ENCODE results near the gene SIGLEC7. TPM values are rescaled to one million over a fixed set of nuclear protein-coding genes. Genes with fewer than 3 reads are reported as not detected.

SIGLEC7 gene
- total RNA-seq, 2 experiments from 2014 or later = not detected

DNA sequence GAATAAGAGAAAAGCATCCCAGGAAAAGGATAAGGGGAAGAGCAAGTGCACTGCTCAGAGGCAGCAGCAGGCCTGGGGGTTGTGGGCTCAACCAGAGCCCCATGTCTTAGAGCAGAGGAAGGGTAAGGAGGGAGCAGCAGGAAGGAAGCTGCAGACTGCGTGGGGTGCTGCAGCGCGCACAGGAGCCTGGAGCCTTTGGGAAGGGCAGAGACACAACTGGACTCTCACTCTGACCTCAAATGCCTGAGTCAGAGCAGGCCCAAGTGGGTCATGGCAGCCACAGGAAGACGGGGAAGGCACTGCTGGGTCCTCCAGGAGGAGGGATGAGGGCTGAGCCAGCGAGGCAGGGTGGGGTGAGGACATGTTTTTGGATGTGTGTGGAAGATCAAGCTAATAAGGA, 31.6 kb downstream of the SIGLEC7 start:
- no peak overlapping the region for H3K27ac Mint-ChIP-seq
- ATAC-seq (no peak), DNase-seq (no peak)
- peaks cover 3% of the 10 kb centered on the region for H3K27me3 Mint-ChIP-seq
- no peaks in the 10 kb centered on the region for H3K9me3 Mint-ChIP-seq (ENCODE audit: low read depth)
- CTCF ChIA-PET = interaction anchor here (2.0 kb wide), 1 partner anchor 15 kb away, joined by 6 read pairs; no protein-coding TSS in a partner anchor
- no peaks in the 10 kb centered on the region for H3K36me3 Mint-ChIP-seq (ENCODE audit: low read depth)
- intact Hi-C loops (cut with DNase I, micrococcal nuclease) = no loop called here
- H3K4me1 Mint-ChIP-seq = peaks cover 2% of the 10 kb centered on the region
- POLR2A ChIA-PET = no interaction called here
- H3K4me3 Mint-ChIP-seq = no peak overlapping the region

DNA sequence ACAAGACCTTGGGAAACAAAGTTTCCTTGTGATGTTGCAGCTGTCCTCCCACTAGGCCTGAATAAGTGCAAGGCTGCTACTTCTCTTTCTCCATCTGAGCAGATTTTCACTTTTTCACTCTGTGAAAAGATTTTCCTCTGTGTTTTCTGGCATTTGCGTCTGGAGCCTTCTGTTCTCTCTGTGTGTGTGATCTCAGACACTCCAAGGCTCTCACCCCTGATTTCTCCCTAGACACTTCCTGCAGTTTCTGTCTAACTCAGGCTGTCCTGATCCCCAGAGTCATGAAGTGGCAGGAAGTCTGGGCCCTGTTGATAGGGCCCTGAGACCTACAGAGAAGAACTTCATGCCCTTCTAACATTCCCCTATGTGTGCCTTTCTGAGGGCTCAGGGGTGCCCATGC, 37.2 kb downstream of the SIGLEC7 start:
- Mint-ChIP-seq H3K27me3 (peaks cover 5% of the 10 kb centered on the region), H3K4me3 (no peak overlapping the region), H3K4me1 (no peaks in the 10 kb centered on the region), H3K27ac (no peak overlapping the region), H3K9me3 (ENCODE audit: low read depth) (no peaks in the 10 kb centered on the region), H3K36me3 (ENCODE audit: low read depth) (no peaks in the 10 kb centered on the region)
- DNase-seq = no peak
- ChIA-PET POLR2A (no interaction called here), CTCF (interaction anchor here (0.5 to 1.2 kb wide), 3 partner anchors 9 to 180 kb away, joined by 3 to 7 read pairs (median 3); no protein-coding TSS in a partner anchor)
- no peak for ATAC-seq
- intact Hi-C loops (cut with DNase I, micrococcal nuclease) = no loop called here

DNA sequence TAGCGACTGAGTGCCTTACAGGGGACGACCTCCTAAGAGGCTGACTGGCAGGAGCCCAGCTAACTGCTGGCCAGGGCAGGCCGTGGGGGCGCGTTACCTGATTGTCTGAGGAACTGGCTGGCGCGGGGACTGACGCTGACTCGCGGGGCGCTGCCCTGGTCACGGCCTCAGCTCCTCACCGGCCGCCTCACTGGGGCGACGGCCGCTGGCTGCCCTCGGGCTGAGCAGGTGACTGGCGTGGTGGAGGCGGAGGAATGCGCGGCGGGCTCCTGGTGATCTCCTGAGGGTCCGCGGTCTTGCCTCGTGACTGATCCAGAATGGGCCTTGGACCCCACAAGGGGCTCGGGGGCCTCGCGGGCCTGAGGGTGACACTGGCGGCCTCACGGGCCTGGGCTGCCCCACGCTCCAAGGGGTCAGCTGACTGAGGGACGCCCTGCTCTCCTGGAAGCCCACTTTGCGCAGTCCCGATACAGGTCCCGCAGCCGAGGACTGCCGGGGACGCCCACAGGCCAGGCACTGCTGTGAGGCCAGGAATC, 39.3 kb downstream of the SIGLEC7 start:
- Mint-ChIP-seq H3K27me3 (peaks cover 11% of the 10 kb centered on the region), H3K9me3 (ENCODE audit: low read depth) (no peaks in the 10 kb centered on the region), H3K4me3 (no peak overlapping the region), H3K27ac (no peak overlapping the region), H3K36me3 (ENCODE audit: low read depth) (no peaks in the 10 kb centered on the region), H3K4me1 (no peaks in the 10 kb centered on the region)
- CTCF ChIA-PET = no interaction called here
- no peak for ATAC-seq
- POLR2A ChIA-PET = no interaction called here
- DNase-seq = no peak
- intact Hi-C loops (cut with DNase I, micrococcal nuclease) = no loop called here

DNA sequence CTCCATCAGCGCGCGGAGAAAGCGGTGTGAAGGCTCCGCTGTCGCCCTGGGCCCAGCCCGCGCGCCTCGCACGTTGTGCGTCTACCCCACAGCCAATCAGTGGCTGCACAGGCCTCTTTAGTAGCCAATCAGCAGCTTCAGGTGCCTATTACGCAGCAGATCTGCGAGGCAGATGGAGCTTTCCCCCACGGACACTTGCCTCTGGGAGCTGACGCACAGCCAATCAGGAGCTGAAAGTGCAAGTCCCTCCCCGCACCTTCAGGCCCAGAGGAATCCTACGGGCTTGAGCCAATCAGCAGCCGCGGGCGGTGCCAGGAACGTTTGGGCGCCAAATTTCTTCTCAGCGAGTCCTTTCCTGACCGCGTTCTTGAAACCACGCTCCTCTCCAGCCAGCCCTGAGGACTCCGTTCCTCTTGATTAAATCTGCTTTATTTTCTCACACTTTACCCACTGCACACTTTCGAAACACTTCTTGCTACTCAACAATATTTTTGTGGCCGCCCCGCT, 39.9 kb downstream of the SIGLEC7 start:
- H3K27ac Mint-ChIP-seq = no peak overlapping the region
- CTCF ChIA-PET = no interaction called here
- no peaks in the 10 kb centered on the region for H3K9me3 Mint-ChIP-seq (ENCODE audit: low read depth)
- POLR2A ChIA-PET = no interaction called here
- no peaks in the 10 kb centered on the region for H3K4me1 Mint-ChIP-seq
- intact Hi-C loops (cut with DNase I, micrococcal nuclease) = no loop called here
- H3K4me3 Mint-ChIP-seq = no peak overlapping the region
- ATAC-seq (no peak), DNase-seq (no peak)
- no peaks in the 10 kb centered on the region for H3K36me3 Mint-ChIP-seq (ENCODE audit: low read depth)
- peaks cover 11% of the 10 kb centered on the region for H3K27me3 Mint-ChIP-seq

DNA sequence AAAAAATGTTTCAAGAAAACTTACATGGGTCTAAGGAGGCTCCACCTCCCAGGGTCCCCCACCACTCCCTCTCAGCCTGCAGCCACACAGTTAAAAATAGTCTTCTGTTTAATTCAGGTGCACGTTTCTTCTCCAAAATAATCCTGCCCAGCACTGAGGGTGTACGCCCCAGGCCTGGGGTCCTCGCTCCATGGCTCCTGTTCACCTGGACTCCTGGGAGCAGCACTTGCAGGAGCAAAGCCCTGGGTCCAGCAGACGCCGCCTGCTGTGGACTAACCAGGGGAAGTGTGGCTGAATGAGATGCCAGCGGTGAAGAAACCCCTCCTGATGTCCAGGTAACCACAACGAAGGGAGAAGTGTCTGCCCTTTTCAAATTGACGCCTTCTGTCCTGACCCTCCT, 41.5 kb downstream of the SIGLEC7 start:
- CTCF ChIA-PET = no interaction called here
- DNase-seq (no peak), ATAC-seq (no peak)
- intact Hi-C loops (cut with DNase I, micrococcal nuclease) = no loop called here
- Mint-ChIP-seq H3K9me3 (ENCODE audit: low read depth) (no peaks in the 10 kb centered on the region), H3K4me3 (no peak overlapping the region), H3K27me3 (peaks cover 11% of the 10 kb centered on the region), H3K36me3 (ENCODE audit: low read depth) (no peaks in the 10 kb centered on the region), H3K4me1 (no peaks in the 10 kb centered on the region), H3K27ac (no peak overlapping the region)
- POLR2A ChIA-PET = no interaction called here

DNA sequence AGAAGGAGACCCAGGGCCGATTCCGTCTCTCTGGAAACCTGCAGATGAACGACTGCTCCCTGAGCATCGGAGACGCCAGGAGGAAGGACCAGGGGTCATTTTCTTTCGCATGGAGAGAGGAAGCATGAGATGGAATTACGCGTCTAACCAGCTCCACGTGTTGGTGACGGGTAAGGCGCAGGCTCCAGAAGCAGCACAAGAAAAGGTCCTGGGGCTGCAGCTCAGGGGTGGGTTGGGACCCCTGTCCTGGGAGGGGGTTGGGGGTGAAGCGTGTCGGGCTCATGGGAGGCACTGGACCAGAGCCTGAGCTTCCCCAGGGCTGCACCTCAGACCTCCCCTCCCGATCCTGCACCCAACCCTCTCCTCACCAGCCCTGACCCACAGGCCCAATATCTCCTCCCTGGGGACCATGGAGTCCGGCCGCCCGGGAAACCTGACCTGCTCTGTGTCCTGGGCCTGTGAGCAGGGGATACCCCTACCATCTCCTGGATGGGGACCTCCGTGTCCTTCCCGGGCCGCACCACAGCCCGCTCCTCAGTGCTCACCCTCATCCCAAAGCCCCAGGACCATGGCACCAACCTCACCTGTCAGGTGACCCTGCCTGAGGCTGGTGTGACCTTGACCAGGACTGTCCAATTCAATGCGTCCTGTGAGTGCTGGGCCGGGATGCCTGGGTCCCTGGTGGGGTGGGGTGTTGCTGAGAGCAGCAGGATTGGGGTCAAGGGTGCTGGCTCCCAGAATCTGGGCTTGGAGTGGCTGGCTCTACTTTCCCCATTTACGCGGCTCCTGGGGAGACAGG, 43.2 kb downstream of the SIGLEC7 start:
- no peak for DNase-seq
- peaks cover 11% of the 10 kb centered on the region for H3K27me3 Mint-ChIP-seq
- ChIA-PET POLR2A (no interaction called here), CTCF (no interaction called here)
- H3K4me1 Mint-ChIP-seq = no peaks in the 10 kb centered on the region
- intact Hi-C loops (cut with DNase I, micrococcal nuclease) = no loop called here
- no peaks in the 10 kb centered on the region for H3K9me3 Mint-ChIP-seq (ENCODE audit: low read depth)
- no peak for ATAC-seq
- no peak overlapping the region for H3K4me3 Mint-ChIP-seq
- no peaks in the 10 kb centered on the region for H3K36me3 Mint-ChIP-seq (ENCODE audit: low read depth)
- no peak overlapping the region for H3K27ac Mint-ChIP-seq

DNA sequence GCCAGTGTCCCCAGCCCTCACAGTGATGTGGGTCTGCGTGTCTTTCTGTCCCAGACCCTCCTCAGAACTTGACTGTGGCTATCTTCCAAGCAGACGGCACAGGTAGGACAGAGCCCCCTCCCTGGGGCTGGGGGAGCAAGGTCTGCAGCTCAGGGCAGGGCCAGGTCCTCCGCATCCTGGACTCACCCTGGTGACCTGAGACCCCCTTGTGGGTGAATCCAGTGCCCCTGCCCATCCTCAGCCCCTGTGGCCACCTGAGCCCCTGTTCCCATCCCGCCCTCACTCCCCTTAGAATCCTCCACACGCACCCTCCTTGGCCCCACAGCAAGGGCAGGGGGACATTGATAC, 43.7 kb downstream of the SIGLEC7 start:
- ATAC-seq (no peak), DNase-seq (no peak)
- Mint-ChIP-seq H3K4me1 (no peaks in the 10 kb centered on the region), H3K27me3 (peaks cover 11% of the 10 kb centered on the region), H3K4me3 (no peak overlapping the region), H3K36me3 (ENCODE audit: low read depth) (no peaks in the 10 kb centered on the region), H3K9me3 (ENCODE audit: low read depth) (no peaks in the 10 kb centered on the region), H3K27ac (no peak overlapping the region)
- POLR2A ChIA-PET = no interaction called here
- intact Hi-C loops (cut with DNase I, micrococcal nuclease) = no loop called here
- CTCF ChIA-PET = interaction anchor here (1.2 kb wide), 1 partner anchor 28 kb away, joined by 4 read pairs; no protein-coding TSS in a partner anchor

DNA sequence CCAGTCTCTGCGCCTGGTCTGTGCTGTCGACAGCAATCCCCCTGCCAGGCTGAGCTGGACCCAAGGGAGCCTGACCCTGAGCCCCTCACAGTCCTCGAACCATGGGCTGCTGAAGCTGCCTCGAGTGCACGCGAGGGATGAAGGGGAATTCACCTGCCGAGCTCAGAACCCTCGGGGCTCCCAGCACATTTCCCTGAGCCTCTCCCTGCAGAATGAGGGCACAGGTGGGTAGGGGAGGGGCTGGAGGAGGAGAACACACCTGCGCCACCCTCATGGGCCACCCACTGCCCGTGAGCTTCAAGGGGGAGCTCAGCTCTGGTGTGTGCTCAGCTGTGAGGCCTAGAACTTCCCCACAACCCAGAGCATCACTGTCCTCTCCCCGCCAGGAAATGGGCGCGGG, 44.2 kb downstream of the SIGLEC7 start:
- no peaks in the 10 kb centered on the region for H3K4me1 Mint-ChIP-seq
- no peak overlapping the region for H3K27ac Mint-ChIP-seq
- DNase-seq (no peak), ATAC-seq (no peak)
- ChIA-PET POLR2A (no interaction called here), CTCF (interaction anchor here (1.2 kb wide), 1 partner anchor 28 kb away, joined by 4 read pairs; no protein-coding TSS in a partner anchor)
- H3K36me3 Mint-ChIP-seq (ENCODE audit: low read depth) = no peaks in the 10 kb centered on the region
- H3K4me3 Mint-ChIP-seq = no peak overlapping the region
- peaks cover 11% of the 10 kb centered on the region for H3K27me3 Mint-ChIP-seq
- intact Hi-C loops (cut with DNase I, micrococcal nuclease) = no loop called here
- H3K9me3 Mint-ChIP-seq (ENCODE audit: low read depth) = no peaks in the 10 kb centered on the region

DNA sequence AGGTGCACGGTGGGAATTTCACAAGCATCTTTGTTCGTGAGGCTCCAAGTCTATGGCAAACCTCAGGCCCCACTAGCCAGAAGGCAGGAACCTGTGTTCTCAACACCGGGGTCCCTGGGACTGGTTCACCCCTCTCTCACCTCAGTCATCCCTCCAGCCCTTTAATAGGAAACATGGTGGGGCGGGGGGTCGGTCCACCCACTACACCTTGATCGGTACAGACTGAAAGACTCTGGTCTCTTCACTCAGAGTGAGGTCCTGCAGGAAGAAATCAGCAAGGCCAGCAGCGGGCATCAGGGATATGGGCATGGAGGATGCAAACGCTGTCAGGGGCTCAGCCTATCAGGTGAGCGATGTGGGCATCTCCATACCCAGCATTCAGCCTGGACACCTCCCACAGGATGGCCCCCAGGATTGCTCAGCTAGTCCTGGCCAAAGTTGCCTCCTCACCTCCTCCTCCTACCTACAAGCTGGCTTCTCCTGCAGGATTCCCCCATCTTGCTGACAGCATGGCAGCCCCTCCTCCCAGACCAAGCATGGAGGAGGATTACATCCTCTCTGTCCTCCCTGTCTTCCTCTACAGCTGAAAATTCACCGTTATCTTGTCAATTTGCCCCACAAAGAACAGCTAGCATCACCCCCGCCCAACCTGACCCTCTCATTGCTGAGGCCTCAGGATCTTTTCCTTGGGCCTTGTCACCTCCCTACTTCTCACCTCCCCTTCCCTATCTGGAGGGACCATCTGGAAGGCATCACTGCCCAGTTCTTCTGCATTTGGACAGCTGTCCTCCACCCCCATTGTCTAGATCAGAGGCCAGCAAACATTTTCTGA, 45.5 kb downstream of the SIGLEC7 start:
- POLR2A ChIA-PET = no interaction called here
- Mint-ChIP-seq H3K9me3 (ENCODE audit: low read depth) (no peaks in the 10 kb centered on the region), H3K4me1 (no peaks in the 10 kb centered on the region)

DNA sequence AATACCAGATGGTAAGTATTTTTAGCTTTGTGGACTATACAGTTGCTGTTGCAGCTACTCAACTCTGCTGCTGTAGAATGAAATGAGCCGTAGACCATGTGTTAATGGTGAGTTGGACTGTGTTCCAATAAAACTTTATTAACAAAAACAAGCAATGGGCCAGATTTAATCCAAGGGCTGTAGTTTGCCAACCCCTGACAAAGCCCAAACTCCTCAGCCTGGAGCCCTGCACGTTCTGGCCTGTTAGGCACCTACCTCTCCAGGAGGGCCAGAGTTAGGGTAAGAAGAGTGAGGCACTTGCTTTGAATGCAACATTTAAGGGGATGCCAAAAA, 46.1 kb downstream of the SIGLEC7 start:
- intact Hi-C loops (cut with DNase I, micrococcal nuclease) = no loop called here
- H3K9me3 Mint-ChIP-seq (ENCODE audit: low read depth) = no peaks in the 10 kb centered on the region

More for the DNA sequence above, 45.5 kb downstream of the SIGLEC7 start:
- CTCF ChIA-PET = interaction anchor here (0.8 kb wide), 1 partner anchor 8 kb away, joined by 3 read pairs; no protein-coding TSS in a partner anchor
- peaks cover 11% of the 10 kb centered on the region for H3K27me3 Mint-ChIP-seq
- H3K27ac Mint-ChIP-seq = no peak overlapping the region
- ATAC-seq = no peak
- DNase-seq = no peak
- no peaks in the 10 kb centered on the region for H3K36me3 Mint-ChIP-seq (ENCODE audit: low read depth)
- intact Hi-C loops (cut with DNase I, micrococcal nuclease) = no loop called here
- H3K4me3 Mint-ChIP-seq = no peak overlapping the region

DNA sequence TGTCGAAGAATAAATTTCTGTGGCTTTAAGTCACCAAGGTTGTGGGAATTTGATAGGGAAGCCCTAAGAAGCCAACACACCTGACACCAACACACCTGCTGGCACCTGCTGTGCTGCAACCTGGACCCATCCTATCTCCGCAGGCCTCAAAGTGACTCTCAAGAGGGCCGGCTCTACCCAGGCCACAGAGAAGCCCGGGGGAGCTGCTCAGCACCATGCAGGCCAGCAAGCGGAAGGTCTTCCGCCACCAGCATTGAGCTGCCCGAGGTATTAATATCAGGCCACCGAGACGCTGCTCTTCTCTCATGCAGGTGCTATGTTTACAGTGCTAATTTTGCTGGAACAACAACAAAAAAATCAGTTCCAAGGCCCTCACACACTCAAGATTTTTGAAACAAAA, 50.6 kb downstream of the SIGLEC7 start:
- no peak overlapping the region for H3K4me3 Mint-ChIP-seq
- H3K27me3 Mint-ChIP-seq = no peaks in the 10 kb centered on the region
- no peak for ATAC-seq
- DNase-seq = no peak
- CTCF ChIA-PET = no interaction called here
- POLR2A ChIA-PET = no interaction called here
- no peaks in the 10 kb centered on the region for H3K36me3 Mint-ChIP-seq (ENCODE audit: low read depth)
- no peaks in the 10 kb centered on the region for H3K9me3 Mint-ChIP-seq (ENCODE audit: low read depth)
- intact Hi-C loops (cut with DNase I, micrococcal nuclease) = no loop called here
- no peak overlapping the region for H3K27ac Mint-ChIP-seq
- no peaks in the 10 kb centered on the region for H3K4me1 Mint-ChIP-seq

More for the DNA sequence above, 46.1 kb downstream of the SIGLEC7 start:
- H3K27ac Mint-ChIP-seq = no peak overlapping the region
- H3K4me1 Mint-ChIP-seq = no peaks in the 10 kb centered on the region
- DNase-seq (no peak), ATAC-seq (no peak)
- no peak overlapping the region for H3K4me3 Mint-ChIP-seq
- ChIA-PET CTCF (interaction anchor here (0.8 kb wide), 1 partner anchor 9 kb away, joined by 3 read pairs; no protein-coding TSS in a partner anchor), POLR2A (no interaction called here)
- peaks cover 11% of the 10 kb centered on the region for H3K27me3 Mint-ChIP-seq
- H3K36me3 Mint-ChIP-seq (ENCODE audit: low read depth) = no peaks in the 10 kb centered on the region

Data from activated CD4-positive, alpha-beta T cell treated with anti-CD3 and anti-CD28 coated beads for 36 hours (primary cell).